HG03108 (cell line): Measurements from ENCODE around the gene CD2AP.
"Not testable (repeated sequence)": the region's sequence is repeated elsewhere in the genome, so short reads cannot be mapped to it uniquely, and the experiment has no call there.

Experiments
- ATAC-seq: cut with Tn5 transposase; IDR thresholded peaks from one replicate; pipeline ENCODE4 v1.9.1; 2021; ENCODE audit warnings: moderate library complexity; ENCODE audit not compliant: unreplicated experiment

Gene CD2AP, protein sequence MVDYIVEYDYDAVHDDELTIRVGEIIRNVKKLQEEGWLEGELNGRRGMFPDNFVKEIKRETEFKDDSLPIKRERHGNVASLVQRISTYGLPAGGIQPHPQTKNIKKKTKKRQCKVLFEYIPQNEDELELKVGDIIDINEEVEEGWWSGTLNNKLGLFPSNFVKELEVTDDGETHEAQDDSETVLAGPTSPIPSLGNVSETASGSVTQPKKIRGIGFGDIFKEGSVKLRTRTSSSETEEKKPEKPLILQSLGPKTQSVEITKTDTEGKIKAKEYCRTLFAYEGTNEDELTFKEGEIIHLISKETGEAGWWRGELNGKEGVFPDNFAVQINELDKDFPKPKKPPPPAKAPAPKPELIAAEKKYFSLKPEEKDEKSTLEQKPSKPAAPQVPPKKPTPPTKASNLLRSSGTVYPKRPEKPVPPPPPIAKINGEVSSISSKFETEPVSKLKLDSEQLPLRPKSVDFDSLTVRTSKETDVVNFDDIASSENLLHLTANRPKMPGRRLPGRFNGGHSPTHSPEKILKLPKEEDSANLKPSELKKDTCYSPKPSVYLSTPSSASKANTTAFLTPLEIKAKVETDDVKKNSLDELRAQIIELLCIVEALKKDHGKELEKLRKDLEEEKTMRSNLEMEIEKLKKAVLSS

DNA sequence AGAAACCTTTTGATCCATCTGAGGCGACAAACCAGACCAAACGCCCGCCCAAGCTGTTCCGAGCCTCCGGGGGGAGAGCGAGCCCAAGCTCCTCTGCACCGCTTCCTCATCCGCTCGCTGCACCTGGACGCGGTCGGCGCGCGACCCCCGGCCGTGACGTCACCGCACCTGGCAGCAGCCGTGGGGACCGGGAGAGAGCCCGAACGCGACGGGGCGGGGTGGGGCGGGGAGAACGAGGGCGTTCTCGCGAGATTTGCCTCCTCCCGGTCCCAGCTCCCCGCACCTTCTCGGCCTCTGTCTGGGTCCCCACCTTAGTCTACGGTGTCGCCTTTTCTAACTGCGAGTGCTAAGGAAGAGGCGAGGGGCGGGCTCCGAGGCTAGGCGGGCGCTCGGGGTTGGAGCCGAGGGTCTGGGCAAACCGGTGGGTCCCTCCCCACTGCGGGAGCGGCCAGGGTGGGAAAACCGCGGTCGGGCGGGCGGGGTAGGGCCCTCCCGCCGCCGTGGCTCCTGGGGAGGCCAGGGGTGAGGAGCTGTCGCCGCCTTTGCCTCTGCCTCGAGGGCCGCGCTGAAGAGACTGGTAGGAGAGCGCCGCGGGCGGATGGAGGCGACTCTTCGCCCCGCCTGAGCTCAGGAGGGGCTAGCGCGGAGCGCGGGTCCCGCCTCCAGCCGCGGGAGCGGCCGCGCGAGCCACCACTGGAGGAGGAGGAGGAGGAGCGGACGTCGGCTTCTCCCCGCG is at the start of gene CD2AP:
Gene CD2AP (plus strand): TSS at position 293 of the 736 bp plus-strand sequence. CDS start 456 bp downstream, outside the sequence.
- peak; percentile 70 for ATAC-seq

DNA sequence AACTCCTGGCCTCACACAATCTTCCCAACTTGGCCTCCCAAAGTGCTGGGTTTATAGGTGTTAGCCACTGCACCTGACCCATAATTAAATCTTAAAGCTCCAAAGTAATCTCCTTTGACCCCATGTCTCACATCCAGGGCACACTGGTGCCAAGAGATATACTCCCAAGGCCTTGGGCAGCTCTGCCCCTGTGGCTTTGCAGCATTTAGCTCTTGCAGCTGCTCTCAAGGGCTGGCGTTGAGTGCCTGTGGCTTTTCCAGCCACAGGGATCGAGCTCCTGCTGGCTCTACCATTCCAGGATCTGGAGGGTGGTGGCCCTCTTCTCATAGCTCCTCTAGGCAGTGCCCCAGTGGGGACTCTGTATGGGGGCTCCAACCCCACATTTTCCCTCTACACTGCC is 49.3 kb upstream of the CD2AP start:
- ATAC-seq: no peak

DNA sequence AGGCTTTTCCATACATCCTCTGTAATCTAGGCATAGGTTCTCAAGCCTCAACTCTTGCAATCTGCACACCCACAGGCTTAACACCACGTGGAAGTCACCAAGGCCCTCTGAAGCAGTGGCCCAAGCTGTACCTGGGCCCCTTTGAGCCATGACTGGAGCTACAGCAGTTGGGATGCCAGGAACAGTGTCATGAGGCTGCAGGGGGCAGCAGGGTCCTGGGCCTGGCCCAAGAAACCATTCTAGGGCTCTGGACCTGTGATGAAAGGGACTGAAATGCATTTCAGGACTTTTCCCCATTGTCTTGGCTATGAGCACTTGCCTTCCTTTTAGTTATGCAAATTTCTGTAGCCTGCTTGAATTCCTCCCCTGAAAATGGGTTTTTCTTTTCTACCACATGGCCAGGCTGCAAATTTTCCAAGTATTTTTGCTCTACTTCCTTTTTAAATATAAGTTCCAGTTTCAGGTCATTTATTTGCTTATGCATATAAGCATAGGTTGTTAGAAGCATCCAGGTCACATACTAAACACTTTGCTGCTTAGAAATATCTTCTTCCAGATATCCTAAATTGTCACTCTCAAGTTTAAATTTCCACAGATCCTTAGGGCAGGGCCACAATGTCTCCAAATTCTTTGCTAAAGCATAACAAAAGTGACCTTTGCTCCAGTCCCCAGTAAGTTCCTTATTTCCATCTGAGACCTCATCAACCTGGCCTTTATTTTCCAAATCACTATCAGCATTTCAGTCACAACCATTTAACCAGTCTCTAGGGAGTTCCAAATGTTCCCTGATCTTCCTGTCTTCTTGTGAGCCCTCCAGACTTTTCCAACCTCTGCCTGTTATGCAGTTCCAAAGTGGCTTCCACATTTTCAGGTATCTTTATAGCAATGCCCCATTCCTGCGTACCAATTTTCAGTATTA is 48.6 kb upstream of the CD2AP start:
- no peak for ATAC-seq

DNA sequence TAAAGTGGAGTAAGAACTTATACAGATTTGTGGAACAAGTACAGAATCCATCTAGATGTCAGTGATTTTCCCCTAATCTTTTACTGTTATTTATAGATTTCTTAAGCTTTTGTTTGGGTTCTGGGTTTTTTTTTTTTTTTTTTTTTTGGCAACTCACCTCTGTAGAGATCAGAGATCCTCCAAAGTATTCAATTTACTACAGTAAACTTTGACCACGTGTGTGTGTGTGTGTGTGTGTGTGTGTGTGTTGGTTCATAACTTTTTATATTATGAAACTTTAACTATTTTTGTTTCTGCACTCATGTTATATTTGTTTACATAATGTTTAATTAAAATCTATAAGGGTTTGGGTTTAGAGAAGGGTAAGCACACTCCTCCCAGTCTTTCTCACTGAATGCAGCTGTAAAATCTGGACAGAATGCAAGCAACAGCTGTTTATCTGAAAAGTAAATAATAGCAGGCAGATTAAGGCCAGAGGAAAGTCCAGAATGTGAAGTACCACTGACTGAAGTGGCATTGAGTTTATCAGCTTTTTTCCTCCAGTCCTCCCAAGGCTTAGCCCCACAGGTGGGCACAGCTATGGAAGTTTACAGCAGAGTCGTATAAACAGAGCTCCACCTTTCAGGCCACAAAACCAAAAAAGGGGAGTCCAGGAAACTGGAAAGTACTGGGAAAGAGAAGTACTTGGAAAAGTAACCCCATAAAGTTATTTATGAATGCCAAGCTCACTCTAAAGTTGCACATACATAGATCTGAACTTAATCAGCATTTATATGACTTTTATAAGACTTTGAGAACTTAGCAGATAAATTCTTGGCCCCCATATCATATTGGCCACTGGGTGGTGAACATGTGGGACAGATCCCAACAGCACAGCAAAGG is 43.0 kb upstream of the CD2AP start:
- ATAC-seq: no peak

DNA sequence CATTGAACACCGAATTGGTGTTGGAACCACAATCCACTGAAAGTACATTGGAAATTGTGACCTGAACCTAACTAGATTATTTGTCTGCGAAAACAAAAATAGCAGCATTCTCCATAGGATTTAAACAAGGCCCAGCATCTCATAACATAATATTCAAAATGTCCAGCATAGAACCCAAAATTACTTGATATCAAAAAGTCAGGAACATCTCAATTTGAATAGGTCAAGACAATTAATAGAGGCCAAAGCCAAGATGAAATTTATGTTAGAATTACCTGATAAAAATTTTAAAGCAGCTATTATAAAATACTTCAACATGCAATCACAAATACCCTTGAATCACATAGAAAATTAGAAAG is 42.4 kb upstream of the CD2AP start:
- no peak for ATAC-seq

DNA sequence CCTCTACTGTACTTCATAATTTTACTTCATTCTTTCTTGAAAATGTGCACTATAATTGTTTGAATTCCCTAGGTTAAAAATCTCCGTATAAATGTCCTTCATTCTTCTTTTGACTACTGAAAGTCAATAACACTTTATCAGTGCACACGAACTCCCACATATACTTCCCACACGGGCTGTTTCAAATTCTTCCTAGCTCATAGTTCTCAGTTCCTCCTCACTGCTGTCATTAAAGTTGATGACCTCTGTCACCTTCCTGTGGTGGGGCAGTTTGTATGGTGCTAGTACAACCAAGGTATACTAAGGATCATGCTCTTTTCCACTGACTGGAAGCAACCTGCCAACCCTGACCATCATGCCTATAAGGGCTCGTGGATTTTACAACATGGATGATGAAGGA is 40.0 kb upstream of the CD2AP start:
- peak; percentile 76 for ATAC-seq

DNA sequence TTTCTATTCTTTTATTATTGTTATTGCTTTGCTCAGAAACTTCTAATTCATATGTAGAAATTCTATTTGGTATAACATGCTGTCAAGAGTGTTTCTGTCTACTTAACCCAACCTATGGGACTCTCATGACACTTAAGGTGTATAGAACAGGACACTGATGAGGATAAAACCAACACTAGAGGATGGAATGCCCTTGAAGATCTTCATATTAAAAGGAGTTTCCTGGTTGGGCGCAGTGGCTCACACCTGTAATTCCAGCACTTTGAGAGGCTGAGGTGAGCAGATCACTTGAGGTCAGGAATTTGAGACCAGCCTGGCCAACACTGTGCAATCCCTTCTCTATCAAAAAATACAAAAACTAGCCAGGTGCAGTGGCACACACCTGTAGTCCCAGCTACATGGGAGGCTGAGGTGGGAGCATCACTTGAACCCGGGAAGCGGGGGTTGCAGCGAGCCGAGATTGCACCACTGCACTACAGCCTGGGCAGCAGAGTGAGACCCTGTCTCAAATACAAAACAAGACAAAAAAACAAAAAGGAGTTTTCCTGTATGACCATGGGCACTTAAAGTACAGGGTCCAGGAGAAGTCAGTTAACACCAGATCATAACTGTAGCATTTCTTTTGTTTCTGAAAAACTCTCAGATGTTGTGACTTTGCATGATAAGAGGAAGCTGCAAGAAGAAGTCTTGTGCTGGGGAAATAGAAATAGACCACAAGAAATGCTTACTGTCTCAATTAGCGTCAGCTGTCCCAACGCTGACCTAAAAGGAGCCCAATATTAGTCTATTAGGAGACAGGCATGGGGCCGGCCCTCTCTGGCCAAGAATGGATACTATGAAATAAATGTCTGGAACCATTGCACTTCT is 38.9 kb upstream of the CD2AP start:
- peak; percentile 77 for ATAC-seq

DNA sequence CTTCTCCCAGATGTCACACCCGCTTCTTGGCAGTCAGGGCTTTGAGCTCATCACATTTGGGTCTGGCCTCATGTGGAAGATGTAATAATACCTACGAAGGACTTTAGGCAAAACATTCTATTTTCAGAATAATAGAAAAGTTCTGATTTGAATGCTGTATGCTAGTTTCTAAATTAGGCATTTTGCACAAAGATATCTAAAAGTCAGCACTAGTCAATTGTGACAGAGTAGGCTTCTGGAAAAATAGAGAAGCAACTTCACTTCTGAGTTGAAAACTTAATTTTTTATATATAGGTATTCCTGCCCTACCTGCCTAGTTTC is 38.3 kb upstream of the CD2AP start:
- no peak for ATAC-seq

DNA sequence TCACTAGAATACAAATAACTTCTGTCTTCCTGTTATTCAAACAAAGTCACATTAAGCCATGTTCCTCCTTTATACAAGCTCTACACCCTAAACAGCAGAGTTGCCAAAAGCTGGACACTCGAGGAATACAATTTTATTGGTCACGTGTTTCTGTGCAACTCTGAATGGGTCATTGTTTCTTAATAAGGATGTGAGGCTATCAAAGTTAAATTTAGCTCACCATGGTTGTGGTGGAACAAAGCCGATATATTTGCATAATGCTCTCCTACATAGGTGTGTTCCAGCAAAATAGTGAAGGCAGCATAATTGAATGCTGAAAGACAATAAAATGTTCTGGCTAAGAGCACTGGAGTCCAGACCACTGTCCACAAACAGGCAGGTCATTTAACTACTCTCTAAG is 36.9 kb upstream of the CD2AP start:
- ATAC-seq: peak; percentile 52

DNA sequence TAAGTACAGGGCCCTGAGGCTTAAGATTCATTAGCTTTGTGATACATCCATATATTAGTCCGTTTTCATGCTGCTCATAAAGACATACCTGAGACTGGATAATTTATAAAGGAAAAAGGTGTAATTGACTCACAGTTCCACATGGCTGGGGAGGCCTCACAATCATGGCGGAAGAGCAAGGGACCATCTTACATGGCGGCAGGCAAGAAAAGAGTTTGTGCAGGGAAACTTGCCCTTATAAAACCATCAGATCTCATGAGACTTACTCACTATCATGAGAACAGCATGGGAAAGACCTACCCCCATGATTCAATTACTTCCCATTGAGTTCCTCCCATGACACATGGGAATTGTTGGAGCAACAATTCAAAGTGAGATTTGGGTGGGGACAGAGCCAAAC is 32.6 kb upstream of the CD2AP start:
- ATAC-seq: not testable (repeated sequence)

DNA sequence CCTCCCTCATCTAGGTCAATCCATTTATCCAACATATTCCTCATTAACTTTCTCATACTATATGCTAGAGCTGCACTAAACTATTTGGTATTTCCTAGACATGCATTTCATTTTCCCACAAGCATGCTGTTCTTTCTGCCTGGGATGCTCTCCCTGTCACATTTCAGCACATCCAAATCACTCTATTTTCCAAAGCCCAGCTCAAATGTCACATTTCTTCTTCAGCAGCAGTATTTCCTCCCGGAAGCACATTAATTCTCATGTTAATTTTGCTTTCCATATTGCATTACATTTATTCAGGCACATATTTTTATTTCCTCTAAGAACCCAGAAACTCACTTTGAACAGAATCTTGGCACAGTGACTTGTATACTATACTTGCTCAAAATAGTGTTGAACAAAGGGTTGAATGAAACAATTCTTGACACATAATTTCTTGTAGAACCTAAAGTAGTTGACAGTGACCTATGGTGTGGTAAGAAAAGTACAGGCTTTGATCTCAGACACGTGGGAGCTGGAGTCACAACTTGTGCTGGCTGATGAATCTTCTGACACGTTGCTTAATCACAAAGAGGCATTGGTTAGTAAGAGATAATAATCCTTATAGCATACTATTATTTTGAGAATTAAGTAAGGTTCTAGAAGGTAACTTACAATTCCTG is 30.8 kb upstream of the CD2AP start:
- no peak for ATAC-seq

DNA sequence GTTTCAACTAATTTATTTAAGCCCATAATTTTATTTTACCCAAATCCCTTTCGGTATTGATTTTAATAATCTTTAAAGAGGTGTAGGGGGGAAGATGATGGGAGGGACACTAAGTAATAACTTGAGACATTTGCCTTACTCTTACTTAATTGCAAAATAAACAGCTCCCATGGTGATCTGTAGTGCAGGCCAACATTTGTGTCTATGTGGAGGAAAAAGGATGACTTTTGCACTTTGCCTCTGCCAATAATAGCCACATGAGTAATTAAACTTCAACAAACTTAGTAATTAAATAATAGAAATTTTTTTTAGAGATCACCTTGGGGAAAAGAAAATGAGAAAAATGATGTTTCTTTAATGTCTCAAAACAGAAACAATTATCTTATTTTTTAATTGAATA is 29.9 kb upstream of the CD2AP start:
- no peak for ATAC-seq

DNA sequence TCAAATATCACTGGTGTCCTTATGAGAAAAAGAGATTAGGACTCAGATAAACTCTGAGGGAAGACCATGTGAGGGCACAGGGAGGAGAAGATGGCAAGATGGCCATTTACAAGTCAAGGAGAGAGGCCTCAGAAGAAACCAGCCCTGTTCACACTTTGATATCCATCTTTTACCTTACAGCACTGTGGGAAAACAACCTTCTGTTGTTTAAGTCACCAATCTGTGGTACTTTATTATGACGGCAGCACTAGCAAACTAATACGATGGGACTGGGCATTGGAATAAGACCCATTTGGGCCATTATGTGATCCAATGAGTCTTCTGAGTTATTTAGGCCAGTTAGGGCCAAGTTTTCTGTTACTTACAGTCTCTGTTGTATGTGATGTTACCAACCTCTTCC is 26.4 kb upstream of the CD2AP start:
- no peak for ATAC-seq

DNA sequence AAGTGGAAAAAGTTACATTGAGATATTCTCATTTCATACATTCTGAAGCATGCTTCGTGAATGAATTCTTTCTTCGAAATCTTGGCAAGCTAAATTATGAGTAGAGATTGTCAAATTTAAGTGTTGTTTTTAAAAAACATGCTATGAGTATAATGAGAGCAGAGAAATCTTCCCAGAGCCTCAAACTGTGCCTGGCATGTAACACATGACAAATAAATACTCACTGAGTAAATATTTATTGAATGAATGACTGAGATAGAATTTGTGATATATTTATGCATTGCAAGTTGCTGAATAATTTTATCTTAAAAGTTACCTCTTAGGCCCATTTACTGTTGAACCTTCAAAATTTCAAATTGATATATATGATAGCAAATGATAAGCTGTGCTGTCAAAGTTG is 24.7 kb upstream of the CD2AP start:
- no peak for ATAC-seq

DNA sequence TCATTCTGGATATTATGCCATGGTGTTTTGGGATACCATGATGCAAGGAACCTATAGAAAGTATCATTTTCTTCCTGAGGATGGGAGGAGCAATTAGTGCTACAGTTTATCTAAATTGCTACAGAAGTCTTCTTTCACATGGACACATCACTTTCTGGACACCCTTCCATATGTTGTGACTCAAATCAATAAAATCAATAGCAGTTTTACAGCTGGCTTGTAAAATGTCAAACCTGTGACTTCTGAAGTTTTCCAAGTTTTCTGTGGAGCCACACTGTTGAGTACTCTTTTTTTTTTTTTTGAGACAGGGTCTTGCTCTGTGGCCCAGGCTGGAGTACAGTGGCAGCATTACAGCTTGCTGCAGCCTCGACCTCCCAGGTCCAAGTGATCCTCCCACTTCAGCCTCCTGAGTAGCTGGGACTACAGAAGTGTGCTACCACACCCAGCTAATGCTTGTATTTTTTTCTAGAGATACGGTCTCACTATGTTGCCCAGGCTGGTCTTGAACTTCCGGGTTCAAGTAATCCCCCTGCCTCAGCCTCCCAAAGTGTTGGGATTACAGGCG is 24.1 kb upstream of the CD2AP start:
- ATAC-seq: no peak

DNA sequence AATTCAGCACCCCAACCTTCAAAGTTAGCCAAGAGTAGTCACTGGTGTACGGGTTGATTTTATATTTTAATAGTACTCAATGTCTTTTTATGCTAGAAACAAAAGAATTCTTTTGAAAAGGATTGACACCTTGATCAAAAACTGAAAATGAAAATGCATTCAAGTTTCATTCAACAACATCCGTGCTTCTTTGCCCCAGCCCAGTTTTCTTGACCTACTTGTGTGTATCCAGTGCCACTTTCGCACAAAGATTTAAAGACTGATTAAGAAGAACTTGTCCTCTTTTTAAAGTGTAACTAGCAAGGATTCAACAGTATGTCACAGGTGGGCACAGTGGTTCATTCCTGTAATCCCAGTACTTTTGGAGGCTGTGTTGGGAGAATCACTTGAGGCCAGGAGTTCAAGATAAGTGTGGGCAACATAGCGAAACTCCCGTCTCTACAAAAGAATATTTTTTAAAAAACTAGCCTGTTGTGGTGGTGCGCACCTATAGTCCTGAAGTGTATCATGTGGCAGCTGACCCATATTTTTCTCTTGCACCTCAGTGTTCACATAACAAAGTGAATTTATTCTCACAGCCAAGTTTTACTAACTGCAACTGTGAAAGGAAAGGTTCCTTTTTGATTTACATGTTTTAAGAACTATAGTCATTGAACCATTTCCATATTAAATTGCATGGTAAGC is 22.7 kb upstream of the CD2AP start:
- ATAC-seq: no peak

DNA sequence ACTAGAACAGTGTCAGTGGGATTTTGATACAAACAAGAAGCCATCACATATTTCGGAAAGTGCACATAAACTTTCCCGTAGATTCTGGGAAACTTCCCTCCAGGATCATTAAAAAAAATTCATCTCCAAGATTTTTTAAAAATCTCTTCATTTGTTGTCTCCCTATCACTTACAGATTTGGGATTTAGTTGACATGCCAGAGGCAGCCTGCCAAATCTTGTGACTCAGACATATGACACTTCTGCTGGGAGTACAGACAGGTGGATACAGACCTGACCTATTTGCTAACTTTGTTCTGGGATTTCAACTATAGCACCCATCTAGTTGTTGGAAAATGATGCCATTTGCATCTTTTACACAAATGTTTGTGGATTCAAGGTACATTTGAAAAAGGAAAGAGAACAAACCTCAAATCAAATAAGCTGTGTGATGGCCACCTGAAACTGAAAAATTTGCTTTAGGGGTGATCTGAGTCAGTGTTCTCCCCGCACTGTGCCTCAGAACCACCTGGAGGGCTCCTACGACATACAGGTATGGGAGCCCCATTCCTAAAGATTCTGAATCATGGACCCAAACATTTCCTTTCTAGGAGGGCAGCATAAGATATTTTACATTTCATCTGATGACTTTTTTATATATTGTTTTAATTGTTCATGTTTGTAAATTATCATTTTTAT is 21.9 kb upstream of the CD2AP start:
- peak; percentile 50 for ATAC-seq
